ENCODE measurements around the gene JAKMIP2.

The JAKMIP2 gene

DNA sequence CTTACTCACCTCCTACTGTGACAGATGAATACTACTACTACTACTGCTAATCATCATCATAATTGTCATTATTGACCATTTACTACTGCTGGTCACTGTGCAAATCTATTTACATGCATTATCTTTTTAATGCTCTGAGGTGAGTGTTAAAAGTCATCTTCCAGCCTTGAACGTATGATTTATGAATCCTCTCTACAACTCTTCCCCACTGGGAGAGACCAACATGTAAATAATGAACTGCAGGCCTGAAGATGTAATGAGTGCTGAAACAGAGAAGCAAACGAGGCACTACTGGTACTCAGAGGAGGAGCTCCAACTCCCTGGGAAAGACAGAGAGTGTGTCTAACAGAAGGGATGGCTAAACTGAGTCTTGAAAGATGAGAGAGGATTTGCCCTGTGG lies 95.4 kb downstream of the JAKMIP2 start:
- in situ Hi-C loops (cut with MboI; ENCODE audit: low pct_unique_long_range_greater_than_20kb, low sequenced_read_pairs, unreplicated experiment): no loop called here
- DNase-seq (ENCODE audit: low spot score): no peak
- TF ChIP-seq, protein P1, sequence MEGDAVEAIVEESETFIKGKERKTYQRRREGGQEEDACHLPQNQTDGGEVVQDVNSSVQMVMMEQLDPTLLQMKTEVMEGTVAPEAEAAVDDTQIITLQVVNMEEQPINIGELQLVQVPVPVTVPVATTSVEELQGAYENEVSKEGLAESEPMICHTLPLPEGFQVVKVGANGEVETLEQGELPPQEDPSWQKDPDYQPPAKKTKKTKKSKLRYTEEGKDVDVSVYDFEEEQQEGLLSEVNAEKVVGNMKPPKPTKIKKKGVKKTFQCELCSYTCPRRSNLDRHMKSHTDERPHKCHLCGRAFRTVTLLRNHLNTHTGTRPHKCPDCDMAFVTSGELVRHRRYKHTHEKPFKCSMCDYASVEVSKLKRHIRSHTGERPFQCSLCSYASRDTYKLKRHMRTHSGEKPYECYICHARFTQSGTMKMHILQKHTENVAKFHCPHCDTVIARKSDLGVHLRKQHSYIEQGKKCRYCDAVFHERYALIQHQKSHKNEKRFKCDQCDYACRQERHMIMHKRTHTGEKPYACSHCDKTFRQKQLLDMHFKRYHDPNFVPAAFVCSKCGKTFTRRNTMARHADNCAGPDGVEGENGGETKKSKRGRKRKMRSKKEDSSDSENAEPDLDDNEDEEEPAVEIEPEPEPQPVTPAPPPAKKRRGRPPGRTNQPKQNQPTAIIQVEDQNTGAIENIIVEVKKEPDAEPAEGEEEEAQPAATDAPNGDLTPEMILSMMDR (IDR thresholded peaks at IDR 0.05; ENCODE audit: extremely low read depth, insufficient read depth, missing control alignments): no peak

DNA sequence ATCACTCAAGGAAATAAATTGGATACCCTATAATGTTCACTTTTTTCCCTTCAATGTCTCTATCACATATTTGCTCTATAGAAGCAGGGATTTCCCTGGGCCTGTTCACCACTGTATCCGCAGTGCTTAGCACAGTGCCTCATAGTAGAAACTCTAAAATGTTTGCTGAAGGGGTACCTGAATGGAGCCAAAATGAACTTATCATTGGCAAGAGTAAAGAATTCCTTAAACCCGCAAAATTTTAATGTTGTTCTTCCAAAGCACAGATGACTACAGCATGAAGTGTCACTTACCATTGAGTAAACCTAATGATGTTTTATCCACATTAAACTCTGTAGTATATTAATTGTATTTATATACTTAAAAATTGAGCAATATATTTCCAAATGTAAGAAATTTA lies 96.1 kb downstream of the JAKMIP2 start:
- in situ Hi-C loops (cut with MboI; ENCODE audit: low pct_unique_long_range_greater_than_20kb, low sequenced_read_pairs, unreplicated experiment): no loop called here
- DNase-seq (ENCODE audit: low spot score): no peak
- TF ChIP-seq, protein P1 (IDR thresholded peaks at IDR 0.05; ENCODE audit: extremely low read depth, insufficient read depth, missing control alignments): no peak

DNA sequence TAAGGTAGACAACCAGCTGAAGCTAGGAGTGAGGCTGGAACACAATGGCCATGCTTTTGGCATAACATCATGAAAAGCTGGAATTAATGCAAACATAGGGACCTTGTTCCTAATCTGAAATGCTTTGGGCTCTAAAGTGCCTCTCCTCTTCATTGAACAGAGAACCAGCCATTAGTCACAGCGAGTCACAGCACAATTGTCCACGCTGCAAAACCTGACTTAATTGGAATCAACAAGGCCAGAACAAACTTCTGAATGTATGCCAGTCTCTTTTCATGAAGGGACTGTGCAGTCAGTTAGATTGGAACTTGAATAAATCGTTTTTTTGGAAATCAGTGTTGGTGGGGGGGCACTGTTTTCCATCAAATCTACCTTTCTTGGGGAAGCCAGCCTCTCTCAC lies 96.5 kb downstream of the JAKMIP2 start:
- TF ChIP-seq, protein P1 (IDR thresholded peaks at IDR 0.05; ENCODE audit: extremely low read depth, insufficient read depth, missing control alignments): no peak
- no peak for DNase-seq (ENCODE audit: low spot score)
- in situ Hi-C loops (cut with MboI; ENCODE audit: low pct_unique_long_range_greater_than_20kb, low sequenced_read_pairs, unreplicated experiment): no loop called here

DNA sequence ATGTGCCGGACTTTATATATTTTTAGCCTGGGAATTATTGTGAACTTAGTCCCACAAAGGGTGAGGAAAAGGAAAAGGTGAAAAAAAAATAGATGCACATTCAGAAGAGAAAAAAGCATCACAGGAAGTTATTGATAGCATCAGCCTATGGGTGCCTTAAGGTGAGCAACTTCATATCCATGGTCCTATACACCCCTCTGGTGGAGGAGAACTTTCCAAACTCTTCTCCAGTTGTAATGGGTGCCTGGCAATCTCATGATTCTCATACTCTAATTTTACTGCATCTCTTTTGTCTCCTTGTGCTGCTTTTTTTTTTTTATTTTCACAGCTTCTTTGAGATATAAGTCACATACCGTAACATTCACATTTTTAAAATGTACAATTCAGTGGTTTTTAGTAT lies 107.4 kb downstream of the JAKMIP2 start:
- TF ChIP-seq, protein P1 (IDR thresholded peaks at IDR 0.05; ENCODE audit: extremely low read depth, insufficient read depth, missing control alignments): no peak
- no peak for DNase-seq (ENCODE audit: low spot score)
- in situ Hi-C loops (cut with MboI; ENCODE audit: low pct_unique_long_range_greater_than_20kb, low sequenced_read_pairs, unreplicated experiment): no loop called here

DNA sequence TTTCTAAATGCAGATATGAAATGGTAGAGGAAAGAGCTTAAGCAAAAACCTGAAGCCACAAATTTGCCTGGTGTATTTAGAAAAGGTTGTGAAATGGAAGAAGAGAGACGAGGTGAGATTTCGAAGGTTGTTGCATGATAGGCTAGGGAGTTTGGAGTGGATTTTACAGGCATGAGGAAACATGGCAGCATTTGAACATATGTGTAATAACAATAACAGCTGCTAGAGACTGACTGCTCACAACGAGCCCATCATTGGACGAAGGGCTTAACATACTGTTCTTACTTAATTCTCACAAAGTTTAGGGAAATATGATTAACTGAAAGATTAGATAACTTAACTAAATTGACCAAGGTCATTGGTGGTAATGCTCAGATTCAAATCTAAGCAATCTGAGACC lies 108.1 kb downstream of the JAKMIP2 start:
- TF ChIP-seq, protein P1 (IDR thresholded peaks at IDR 0.05; ENCODE audit: extremely low read depth, insufficient read depth, missing control alignments): no peak
- DNase-seq (ENCODE audit: low spot score): no peak
- in situ Hi-C loops (cut with MboI; ENCODE audit: low pct_unique_long_range_greater_than_20kb, low sequenced_read_pairs, unreplicated experiment): no loop called here

DNA sequence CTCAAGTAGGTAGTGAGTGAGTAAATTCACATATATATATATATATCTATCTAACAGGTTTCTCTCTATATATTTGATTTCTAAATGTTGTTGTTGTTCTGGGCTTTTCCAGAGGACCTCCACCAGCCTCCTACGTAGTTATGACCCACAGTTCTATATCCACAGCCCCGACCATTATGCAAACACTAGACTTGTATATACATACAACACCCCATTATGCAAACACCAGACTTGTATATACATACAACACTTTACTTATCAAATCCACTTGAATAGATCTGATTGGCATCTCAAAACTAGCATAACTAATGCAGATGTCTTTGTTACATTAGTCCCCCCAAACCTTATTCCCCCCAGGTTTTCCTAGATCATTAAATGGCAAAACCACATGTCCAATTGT lies 108.7 kb downstream of the JAKMIP2 start:
- TF ChIP-seq, protein P1 (IDR thresholded peaks at IDR 0.05; ENCODE audit: extremely low read depth, insufficient read depth, missing control alignments): no peak
- in situ Hi-C loops (cut with MboI; ENCODE audit: low pct_unique_long_range_greater_than_20kb, low sequenced_read_pairs, unreplicated experiment): no loop called here
- no peak for DNase-seq (ENCODE audit: low spot score)

DNA sequence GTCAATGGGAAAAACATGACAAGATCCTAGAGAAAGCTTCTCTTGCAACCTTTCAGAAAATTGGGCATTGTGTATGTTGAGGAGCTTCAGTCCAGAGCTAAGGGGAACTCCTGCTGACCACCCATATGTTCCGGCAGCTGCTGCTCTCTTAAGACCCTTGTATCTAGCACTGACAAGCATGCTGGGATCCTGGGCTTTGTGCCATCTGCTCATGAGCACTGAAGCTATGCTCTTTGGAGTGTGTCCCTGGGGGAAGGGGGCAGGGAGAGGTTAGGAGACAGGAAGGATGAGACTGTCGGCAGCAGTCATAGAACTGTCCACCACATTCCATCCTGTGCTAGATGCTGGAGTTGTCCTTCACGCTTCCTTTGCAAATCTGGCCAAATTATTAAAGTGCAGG lies 109.3 kb downstream of the JAKMIP2 start:
- in situ Hi-C loops (cut with MboI; ENCODE audit: low pct_unique_long_range_greater_than_20kb, low sequenced_read_pairs, unreplicated experiment): no loop called here
- TF ChIP-seq, protein P1 (IDR thresholded peaks at IDR 0.05; ENCODE audit: extremely low read depth, insufficient read depth, missing control alignments): no peak
- DNase-seq (ENCODE audit: low spot score): no peak
